ENCODE measurements around the gene LSM4.
"Not testable (repeated sequence)": the region's sequence is repeated elsewhere in the genome, so short reads cannot be mapped to it uniquely, and the experiment has no call there.

The LSM4 gene

GRCh38 chr19:18351544-18351943, 28.7 kb upstream of the LSM4 start:
- Histone ChIP-seq H3K4me3 (ENCODE audit: low read length) (no peak overlapping the region), H3K4me1 (ENCODE audit: control insufficient read depth, insufficient read depth, low read length) (no peaks in the 10 kb centered on the region), H3K9me3 (ENCODE audit: control insufficient read depth, low read length) (no peaks in the 10 kb centered on the region), H3K36me3 (ENCODE audit: control insufficient read depth, insufficient read depth, low read length) (no peaks in the 10 kb centered on the region), H3K9ac (ENCODE audit: low read length) (no peak overlapping the region), H3K27me3 (ENCODE audit: control insufficient read depth, insufficient read depth, low read length) (no peaks in the 10 kb centered on the region)

GRCh38 chr19:18350490-18350889, 27.6 kb upstream of the LSM4 start:
- H3K9ac ChIP-seq (ENCODE audit: low read length): no peak overlapping the region
- H3K9me3 ChIP-seq (ENCODE audit: control insufficient read depth, low read length): no peaks in the 10 kb centered on the region
- H3K36me3 ChIP-seq (ENCODE audit: control insufficient read depth, insufficient read depth, low read length): no peaks in the 10 kb centered on the region
- H3K27me3 ChIP-seq (ENCODE audit: control insufficient read depth, insufficient read depth, low read length): no peaks in the 10 kb centered on the region
- H3K4me1 ChIP-seq (ENCODE audit: control insufficient read depth, insufficient read depth, low read length): peaks cover 8% of the 10 kb centered on the region
- no peak overlapping the region for H3K4me3 ChIP-seq (ENCODE audit: low read length)

- Histone ChIP-seq H3K4me1 (ENCODE audit: control insufficient read depth, insufficient read depth, low read length) (peaks cover 16% of the 10 kb centered on the region), H3K9me3 (ENCODE audit: control insufficient read depth, low read length) (no peaks in the 10 kb centered on the region), H3K9ac (ENCODE audit: low read length) (no peak overlapping the region), H3K4me3 (ENCODE audit: low read length) (no peak overlapping the region), H3K36me3 (ENCODE audit: control insufficient read depth, insufficient read depth, low read length) (no peaks in the 10 kb centered on the region), H3K27me3 (ENCODE audit: control insufficient read depth, insufficient read depth, low read length) (no peaks in the 10 kb centered on the region)
These were observed 26.8 kb upstream of the LSM4 start for GRCh38 chr19:18349524-18350128.

- H3K9me3 ChIP-seq (ENCODE audit: control insufficient read depth, low read length); H3K27me3 ChIP-seq (ENCODE audit: control insufficient read depth, insufficient read depth, low read length); H3K4me3 ChIP-seq (ENCODE audit: low read length); H3K9ac ChIP-seq (ENCODE audit: low read length); H3K36me3 ChIP-seq (ENCODE audit: control insufficient read depth, insufficient read depth, low read length): not testable (repeated sequence)
- H3K4me1 ChIP-seq (ENCODE audit: control insufficient read depth, insufficient read depth, low read length): peaks cover 24% of the 10 kb centered on the region
These were observed 26.0 kb upstream of the LSM4 start for GRCh38 chr19:18348818-18349339.

- no peaks in the 10 kb centered on the region for H3K9me3 ChIP-seq (ENCODE audit: control insufficient read depth, low read length)
These were observed 25.3 kb upstream of the LSM4 start for GRCh38 chr19:18348171-18348570.

GRCh38 chr19:18346091-18346490, 23.2 kb upstream of the LSM4 start:
- Histone ChIP-seq H3K27me3 (ENCODE audit: control insufficient read depth, insufficient read depth, low read length) (no peaks in the 10 kb centered on the region), H3K4me1 (ENCODE audit: control insufficient read depth, insufficient read depth, low read length) (peaks cover 47% of the 10 kb centered on the region), H3K9ac (ENCODE audit: low read length) (no peak overlapping the region)

More at GRCh38 chr19:18348171-18348570, 25.3 kb upstream of the LSM4 start:
- Histone ChIP-seq H3K4me1 (ENCODE audit: control insufficient read depth, insufficient read depth, low read length) (peaks cover 28% of the 10 kb centered on the region), H3K4me3 (ENCODE audit: low read length) (no peak overlapping the region), H3K9ac (ENCODE audit: low read length) (no peak overlapping the region), H3K27me3 (ENCODE audit: control insufficient read depth, insufficient read depth, low read length) (no peaks in the 10 kb centered on the region), H3K36me3 (ENCODE audit: control insufficient read depth, insufficient read depth, low read length) (no peaks in the 10 kb centered on the region)

GRCh38 chr19:18345296-18345695, 22.4 kb upstream of the LSM4 start:
- no peaks in the 10 kb centered on the region for H3K27me3 ChIP-seq (ENCODE audit: control insufficient read depth, insufficient read depth, low read length)
- no peaks in the 10 kb centered on the region for H3K36me3 ChIP-seq (ENCODE audit: control insufficient read depth, insufficient read depth, low read length)
- peak overlapping the region; percentile 31 for H3K9ac ChIP-seq (ENCODE audit: low read length)
- no peaks in the 10 kb centered on the region for H3K9me3 ChIP-seq (ENCODE audit: control insufficient read depth, low read length)
- H3K4me1 ChIP-seq (ENCODE audit: control insufficient read depth, insufficient read depth, low read length): peaks cover 47% of the 10 kb centered on the region
- H3K4me3 ChIP-seq (ENCODE audit: low read length): no peak overlapping the region

More at GRCh38 chr19:18346091-18346490, 23.2 kb upstream of the LSM4 start:
- Histone ChIP-seq H3K4me3 (ENCODE audit: low read length) (no peak overlapping the region), H3K36me3 (ENCODE audit: control insufficient read depth, insufficient read depth, low read length) (no peaks in the 10 kb centered on the region), H3K9me3 (ENCODE audit: control insufficient read depth, low read length) (no peaks in the 10 kb centered on the region)

GRCh38 chr19:18344582-18344950, 21.7 kb upstream of the LSM4 start:
- Histone ChIP-seq H3K36me3 (ENCODE audit: control insufficient read depth, insufficient read depth, low read length) (no peaks in the 10 kb centered on the region), H3K27me3 (ENCODE audit: control insufficient read depth, insufficient read depth, low read length) (no peaks in the 10 kb centered on the region), H3K4me3 (ENCODE audit: low read length) (no peak overlapping the region), H3K9ac (ENCODE audit: low read length) (peak overlapping the region; percentile 58), H3K4me1 (ENCODE audit: control insufficient read depth, insufficient read depth, low read length) (peaks cover 54% of the 10 kb centered on the region), H3K9me3 (ENCODE audit: control insufficient read depth, low read length) (no peaks in the 10 kb centered on the region)

- H3K4me3 ChIP-seq (ENCODE audit: low read length): no peak overlapping the region
- H3K9me3 ChIP-seq (ENCODE audit: control insufficient read depth, low read length): no peaks in the 10 kb centered on the region
- no peak overlapping the region for H3K9ac ChIP-seq (ENCODE audit: low read length)
- no peaks in the 10 kb centered on the region for H3K36me3 ChIP-seq (ENCODE audit: control insufficient read depth, insufficient read depth, low read length)
- H3K27me3 ChIP-seq (ENCODE audit: control insufficient read depth, insufficient read depth, low read length): no peaks in the 10 kb centered on the region
- peaks cover 54% of the 10 kb centered on the region for H3K4me1 ChIP-seq (ENCODE audit: control insufficient read depth, insufficient read depth, low read length)
These were observed 19.3 kb upstream of the LSM4 start for GRCh38 chr19:18342090-18342632.

GRCh38 chr19:18340990-18341868, 18.4 kb upstream of the LSM4 start:
- Histone ChIP-seq H3K9me3 (ENCODE audit: control insufficient read depth, low read length) (no peaks in the 10 kb centered on the region), H3K9ac (ENCODE audit: low read length) (peak overlapping the region; percentile 92), H3K4me3 (ENCODE audit: low read length) (peak overlapping the region; percentile 51), H3K36me3 (ENCODE audit: control insufficient read depth, insufficient read depth, low read length) (no peaks in the 10 kb centered on the region), H3K4me1 (ENCODE audit: control insufficient read depth, insufficient read depth, low read length) (peaks cover 52% of the 10 kb centered on the region), H3K27me3 (ENCODE audit: control insufficient read depth, insufficient read depth, low read length) (no peaks in the 10 kb centered on the region)

GRCh38 chr19:18340190-18340989, 17.5 kb upstream of the LSM4 start, which contains the start of gene PGPEP1:
TSS of gene PGPEP1 (plus strand) at chr19:18340598. CDS start at chr19:18340682, 84 bp downstream.
- Histone ChIP-seq H3K9me3 (ENCODE audit: control insufficient read depth, low read length) (no peaks in the 10 kb centered on the region), H3K4me1 (ENCODE audit: control insufficient read depth, insufficient read depth, low read length) (peaks cover 46% of the 10 kb centered on the region), H3K9ac (ENCODE audit: low read length) (peak within 1 kb of the TSS; percentile 92), H3K4me3 (ENCODE audit: low read length) (peak within 1 kb of the TSS; percentile 51), H3K36me3 (ENCODE audit: control insufficient read depth, insufficient read depth, low read length) (no peaks in the 10 kb centered on the region), H3K27me3 (ENCODE audit: control insufficient read depth, insufficient read depth, low read length) (no peaks in the 10 kb centered on the region)

All from mucosa of stomach (tissue), 1 donor.